GM21447 (cell line): ENCODE data around the gene STK24.
"Not testable (repeated sequence)": the region's sequence is repeated elsewhere in the genome, so short reads cannot be mapped to it uniquely, and the experiment has no call there.

Experiments
- ATAC-seq: cut with Tn5 transposase; IDR thresholded peaks from one replicate; pipeline ENCODE4 v1.9.1; 2021; ENCODE audit not compliant: unreplicated experiment

Gene STK24

DNA sequence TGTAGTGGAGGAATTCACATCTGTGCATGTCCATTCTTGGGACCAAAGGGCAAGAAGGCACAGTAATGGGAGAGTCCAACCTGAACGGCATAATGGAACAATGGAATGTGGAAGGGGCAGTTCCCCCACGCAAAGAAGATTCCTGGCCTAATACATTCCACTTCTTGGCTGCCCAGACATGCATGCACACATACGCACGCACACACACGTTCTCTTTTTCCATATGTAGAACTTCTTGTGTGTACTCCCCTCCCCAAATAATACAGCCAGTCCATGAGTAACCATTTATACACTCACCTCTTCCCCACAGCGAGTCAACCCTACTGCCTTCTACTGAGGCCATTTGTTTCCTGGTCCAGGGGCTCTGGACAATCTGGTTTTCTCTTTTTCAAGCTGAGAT is 6.0 kb upstream of the STK24 start:
- no peak for ATAC-seq

DNA sequence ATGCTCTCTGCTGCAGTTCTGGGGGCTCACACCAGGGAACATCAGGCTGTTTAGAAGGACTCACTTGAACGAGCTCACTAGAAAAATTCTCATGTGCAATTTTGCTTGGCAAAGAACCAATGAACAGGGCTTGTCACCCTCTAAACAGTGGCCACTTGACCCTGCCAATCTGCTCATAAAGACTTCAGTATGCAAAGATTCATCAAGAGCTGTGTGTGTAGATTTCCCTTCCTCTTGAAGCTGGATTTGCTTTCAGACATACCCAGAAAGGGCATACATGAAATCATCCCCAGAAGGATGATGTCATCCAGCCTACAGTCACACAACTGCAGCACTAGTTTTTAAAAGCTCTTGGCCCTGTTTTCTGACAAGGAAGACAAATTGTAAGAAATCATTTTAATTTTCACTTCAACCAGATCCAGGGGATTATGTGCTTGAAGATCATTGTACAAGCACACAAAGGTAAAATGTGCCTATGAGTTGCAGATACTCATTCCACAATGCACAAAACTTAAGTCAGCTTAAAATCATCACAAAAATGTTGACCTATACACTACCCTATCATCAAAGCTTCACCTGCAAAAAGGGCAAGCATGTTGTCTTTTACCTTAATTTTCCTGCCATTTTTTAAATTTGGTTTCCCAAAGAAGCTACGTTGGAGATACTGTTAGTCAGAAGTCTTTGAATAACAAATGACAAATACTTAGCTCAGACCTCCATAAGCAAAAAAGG is 5.2 kb upstream of the STK24 start:
- no peak for ATAC-seq

DNA sequence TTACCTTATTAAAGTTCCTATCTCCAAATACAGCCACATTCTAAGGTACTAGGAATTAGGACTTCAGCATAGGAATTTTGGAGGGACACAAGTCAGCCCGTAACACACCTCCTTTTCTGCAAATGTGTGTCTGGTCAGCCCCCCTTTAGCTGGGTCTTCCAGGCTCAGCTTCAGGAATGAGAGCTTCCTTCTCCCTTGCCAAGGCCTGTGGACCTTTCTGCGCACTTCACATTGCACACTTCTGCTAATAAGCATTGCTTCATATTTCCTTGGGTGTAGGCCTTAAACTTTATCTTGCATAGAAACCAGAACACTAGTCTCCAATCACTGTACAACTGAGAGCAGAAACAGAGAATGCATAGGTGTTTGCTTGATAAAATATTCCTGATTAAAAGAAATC is 4.5 kb upstream of the STK24 start:
- ATAC-seq = no peak

DNA sequence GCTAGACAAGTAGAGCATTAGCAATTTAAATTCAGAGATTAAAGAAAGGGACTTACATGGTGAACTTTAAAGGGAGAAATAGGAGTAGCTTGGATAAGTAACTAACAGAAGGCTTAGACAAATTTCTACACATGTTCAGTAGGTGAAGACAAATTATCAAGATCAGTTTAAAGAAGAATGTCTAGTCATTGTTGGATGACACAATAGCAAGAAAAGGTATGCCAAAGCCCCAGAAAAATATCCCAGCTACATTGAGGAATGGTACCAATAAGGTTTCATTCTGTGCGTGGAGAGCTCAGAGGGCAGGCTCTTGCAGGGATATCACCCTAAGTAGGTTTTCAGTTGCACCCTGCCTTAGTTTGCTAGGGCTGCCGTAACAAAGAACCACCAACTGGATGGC is 3.5 kb upstream of the STK24 start:
- no peak for ATAC-seq

DNA sequence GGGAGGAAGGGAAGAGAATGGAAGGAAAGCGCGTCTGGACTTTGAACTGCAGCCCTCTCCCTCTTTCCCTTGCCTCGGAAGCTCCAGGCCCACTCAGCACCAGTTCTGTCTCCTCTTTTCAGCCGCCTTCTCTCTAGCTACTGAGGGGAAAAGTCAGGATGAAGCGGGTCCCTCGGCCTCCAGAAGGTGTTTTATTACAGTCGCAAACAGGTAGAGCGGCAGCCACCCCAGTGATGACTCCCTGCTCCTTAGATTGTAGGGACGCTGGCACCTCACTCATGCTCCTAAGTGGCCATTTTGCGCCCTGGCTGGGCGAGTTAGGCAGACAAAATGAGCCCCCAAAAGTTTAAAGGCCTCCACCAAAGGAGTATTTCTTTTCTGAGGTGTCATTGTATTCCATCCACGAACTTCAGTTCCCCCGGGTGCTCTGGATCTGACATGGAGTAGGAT is 954 bp upstream of the STK24 start:
- no peak for ATAC-seq

DNA sequence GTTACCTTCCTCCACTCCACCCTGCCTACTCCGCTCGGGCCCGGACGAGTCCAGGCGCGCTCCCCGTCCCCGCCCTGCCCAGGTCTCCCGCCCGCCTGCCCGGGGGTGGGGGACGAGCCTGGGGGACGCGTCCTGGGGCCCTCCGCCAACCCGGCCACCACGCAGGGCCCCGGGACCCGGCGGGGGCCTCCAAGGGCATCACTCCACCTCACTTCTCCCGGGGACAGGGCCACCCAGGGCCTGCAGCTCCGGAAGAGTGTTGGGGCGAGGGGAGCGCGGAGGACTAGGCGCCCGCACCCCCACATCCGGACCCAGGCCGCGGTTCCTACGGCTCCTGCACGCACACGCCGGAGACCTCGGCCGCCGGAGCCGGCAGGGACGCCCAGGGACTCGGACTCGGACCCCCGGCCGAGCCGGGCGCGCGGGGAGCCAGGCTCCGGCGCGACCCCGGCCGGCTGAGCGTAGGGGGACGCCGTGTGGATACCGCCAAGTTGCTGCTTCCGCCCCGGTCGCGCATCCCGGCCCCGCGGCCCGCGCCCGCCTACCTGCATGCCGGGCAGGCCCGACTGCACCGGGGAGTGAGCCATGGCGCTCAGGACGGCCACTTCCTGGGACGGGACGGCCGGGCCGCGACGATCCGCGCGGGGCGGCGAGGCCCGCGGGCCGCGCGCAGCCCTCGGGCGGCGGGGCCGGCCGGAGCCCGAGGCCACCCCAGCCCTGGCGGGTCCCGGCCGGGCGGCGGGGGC is 534 bp downstream of the STK24 start:
- ATAC-seq = peak; percentile 18

DNA sequence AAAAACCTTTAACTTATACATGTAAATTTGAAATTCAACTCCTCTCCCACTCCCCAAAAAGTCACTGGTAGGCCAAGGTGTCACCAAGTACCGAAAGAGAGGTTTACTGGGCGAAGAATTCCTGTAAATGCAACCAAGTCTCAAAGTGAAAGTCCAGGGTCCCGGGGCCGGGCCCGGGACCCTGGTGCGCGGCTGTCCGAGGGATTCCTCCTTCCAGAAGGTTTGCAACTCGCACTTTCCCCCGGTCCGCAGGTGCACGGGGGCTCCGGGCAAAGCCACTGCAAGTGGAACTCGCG is 1.1 kb downstream of the STK24 start:
- no peak for ATAC-seq

DNA sequence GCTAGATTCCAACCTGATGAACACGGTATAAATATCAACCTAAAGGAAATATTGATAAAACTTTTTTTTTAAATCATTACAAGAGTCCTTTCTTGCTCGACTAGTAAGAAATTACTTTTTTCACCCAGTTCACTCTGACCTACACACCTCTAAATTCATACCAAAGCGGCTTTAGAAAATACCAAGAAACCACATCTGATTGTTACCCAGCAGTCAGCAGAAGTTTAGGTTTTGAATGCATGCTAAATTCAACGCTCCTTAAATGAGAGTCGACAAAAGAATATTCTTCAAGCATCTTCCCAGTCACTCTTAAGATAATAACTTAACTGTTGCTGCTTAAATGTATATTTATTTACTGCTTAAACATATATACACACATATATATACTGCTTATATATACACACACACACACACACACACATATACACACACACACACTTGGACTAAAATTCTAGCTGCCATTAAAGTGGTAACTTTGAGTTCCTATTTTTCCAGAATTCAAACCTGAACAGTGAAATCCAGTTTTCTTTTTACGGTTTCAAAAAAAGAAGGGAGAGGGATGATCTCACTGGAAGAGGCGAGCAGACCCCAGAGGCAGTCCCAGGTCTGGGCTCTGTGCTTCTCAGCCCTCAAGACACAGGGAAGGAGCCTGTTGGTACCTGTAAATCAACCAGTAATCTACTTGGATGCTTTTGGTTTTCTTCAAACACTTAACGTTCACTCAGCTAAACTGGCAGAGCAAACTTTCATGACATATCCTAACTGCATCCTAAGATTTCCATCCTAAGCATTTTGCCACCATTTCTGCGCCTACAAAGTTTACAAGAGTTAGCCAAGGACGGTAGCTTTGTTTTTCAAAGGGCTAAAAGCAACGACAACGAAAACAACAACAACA is 1.7 kb downstream of the STK24 start:
- ATAC-seq = no peak

DNA sequence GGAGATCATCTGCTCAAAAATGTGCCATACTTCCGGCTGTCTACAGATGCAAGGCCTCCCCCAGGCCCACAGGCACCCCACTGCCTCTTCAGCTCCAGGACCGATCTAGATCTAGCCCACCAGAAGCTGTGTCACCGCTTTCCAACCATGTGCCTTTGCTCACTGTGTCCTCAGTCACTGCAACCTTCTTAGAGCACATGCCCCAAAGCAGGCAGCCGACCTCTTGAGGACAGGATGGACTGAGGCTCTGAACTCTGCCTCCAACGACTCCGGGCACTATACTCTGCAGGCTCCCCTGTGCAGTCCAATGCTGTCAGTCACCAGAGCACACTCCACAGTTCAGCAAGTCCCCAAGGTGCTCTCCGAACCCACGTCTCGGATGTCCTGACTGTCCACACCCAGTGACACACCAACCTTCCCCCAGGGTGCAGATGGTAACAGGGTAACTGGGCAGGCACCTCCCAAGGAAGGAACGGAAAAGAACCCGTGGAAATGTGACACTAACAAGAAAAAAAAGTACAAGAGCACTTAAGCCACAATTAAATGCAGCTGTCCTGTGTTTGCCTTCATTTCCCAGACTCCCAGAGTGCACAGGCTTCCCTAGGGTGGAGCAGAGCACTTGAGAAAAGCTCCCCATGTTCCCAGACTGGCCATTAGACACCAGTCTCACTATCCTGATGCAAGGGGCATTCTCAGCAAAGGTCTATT is 4.8 kb downstream of the STK24 start:
- ATAC-seq = no peak

DNA sequence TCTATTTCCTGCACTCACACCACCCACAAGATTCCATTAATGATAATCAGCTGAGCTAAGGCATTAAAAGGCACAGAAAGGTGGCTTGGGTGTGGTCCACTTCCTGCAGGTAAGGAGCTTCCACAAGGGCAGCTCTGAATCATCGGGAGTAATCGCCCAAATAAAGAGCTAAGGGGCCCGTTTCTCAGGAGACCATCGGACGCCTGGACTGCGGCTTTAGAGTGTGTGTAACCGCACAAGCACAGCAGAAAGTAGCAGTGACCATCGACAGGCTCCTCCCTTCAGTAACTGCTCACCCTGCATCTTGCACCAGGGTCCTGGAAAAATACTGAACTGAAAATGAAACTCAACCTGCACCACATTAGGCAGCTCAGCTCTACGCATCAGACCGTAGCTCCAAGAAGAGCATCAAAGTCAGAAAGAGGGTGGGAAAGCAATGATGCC is 6.0 kb downstream of the STK24 start:
- peak; percentile 85 for ATAC-seq

DNA sequence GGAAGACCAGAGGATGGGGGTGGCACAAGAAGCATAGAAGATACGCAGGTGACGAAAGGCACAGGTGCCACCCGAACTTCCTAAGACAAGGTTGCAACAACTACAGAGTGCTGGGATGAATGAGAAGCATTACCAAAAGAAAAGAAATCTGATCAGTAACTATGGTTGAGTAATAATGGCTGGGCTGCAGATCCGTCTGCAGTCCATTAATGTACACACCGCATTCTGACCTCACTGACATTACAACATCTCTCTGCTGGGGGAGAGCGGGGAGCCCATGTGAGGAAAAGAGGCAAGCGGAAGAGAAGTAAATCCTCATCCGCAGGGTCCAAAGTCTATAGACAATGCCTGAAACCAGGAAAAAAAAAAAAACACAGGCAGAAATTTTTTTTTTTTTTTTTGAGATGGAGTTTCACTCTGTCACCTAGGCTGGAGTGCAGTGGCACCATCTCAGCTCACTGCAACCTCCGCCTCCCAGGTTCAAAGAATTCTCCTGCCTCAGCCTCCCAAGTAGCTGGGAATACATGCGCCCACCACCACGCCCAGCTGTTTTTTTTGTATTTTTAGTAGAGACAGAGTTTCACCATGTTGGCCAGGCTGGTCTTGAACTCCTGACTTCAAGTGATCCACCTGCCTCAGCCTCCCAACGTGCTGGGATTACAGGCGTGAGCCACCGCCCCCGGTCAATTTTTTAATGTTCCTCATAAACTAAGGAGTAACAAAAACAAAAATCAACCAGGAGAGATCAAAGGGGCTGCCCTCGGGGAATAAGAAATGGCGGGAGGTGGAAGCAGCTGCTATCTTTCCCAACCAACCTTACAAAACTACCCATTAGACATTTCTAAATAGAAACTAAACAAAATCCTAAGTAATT is 7.2 kb downstream of the STK24 start:
- ATAC-seq = not testable (repeated sequence)

DNA sequence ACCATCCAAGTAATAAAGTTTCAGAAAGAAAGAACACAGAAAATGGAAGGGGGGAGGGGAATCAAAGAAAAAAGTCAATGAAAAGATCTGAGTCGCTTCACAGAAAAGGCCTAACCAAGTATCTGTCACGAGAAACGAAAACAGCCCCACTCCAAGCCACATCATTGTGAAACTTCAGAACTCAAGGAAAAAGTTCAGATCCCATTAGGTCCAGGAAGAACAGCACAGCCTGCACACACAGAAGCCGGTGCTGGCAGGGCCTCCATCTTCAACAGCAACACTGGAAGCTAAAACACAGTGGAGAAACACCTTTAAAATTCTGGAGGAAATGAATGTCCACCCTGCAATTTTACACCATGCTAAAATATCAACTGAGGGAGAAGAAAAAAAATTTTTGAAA is 8.0 kb downstream of the STK24 start:
- no peak for ATAC-seq

DNA sequence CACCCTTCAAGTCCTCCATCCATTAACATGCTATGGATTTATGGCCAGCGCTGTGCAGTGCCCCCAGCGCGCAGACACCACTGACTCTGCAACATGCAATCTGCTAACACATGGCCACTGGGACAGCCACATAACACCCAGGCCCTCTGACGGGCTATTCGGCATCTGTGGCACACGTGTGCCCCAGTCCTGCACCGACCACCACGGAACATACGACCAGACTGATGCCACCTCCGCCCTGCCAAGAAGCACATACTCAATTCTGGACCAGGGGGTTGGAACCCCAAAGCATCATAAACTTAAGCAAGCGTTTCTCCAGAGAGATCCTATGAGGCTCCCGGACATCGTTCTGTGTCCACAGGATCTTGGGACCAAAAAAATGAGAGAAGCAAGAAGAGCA is 9.8 kb downstream of the STK24 start:
- ATAC-seq = no peak

DNA sequence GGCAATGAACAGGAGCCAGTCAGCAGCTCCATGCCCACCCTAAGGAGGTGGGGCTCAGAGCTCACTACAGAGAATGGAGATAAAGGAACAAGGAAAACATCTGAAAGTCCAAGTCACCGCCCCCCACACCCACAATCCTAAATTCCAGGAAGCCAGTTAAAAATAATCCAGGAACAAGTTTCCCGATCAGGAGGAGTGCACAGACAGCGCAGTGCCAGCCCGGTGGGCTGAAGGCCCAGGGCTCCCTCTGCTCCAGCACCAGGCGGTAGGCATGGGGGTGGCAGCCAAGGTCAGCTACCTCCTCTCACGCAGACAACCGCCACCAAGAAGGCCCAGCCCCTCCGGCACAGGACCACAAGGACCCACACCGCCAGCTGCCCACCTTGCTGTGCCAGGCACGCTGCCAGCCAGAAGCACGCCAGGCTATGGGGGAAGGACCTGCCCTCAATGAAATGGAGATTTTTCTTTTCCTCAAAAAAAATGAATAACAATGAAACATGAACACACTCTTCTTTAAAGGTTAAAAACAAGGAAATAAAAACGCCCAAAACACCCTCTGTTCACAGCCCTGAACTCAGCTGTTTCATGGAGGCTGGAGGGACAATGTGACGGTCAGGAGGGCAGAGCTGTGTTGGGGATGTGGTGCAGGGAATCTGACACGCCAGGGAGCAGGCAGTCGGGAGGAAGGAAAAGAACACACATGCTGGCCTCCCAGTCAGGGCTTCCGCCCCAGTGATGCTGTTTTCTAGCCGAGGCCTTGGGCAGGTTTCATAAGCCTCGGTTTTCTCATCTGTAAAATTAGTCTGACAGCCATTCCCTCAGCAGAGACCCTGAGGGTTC is 11.0 kb downstream of the STK24 start:
- no peak for ATAC-seq

DNA sequence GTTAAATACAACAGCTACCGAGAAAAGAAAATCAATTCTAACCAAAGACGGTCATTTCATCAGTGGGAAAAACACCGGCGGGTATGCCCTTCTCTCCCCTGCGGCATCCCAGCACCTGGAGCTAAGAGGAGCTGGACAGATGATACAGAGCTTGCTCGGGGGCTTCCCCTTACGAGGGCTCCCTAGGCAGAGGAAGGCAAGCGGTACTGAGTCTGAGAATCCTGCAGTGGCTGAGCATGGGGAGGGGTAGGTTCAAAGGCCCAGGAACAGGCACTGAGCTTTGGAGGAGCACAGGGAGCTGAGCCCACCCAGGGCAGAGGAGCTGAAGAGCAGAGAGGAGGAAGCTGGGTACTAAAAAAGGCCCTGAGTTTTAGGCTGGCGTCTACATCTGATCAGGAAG is 12.7 kb downstream of the STK24 start:
- no peak for ATAC-seq

DNA sequence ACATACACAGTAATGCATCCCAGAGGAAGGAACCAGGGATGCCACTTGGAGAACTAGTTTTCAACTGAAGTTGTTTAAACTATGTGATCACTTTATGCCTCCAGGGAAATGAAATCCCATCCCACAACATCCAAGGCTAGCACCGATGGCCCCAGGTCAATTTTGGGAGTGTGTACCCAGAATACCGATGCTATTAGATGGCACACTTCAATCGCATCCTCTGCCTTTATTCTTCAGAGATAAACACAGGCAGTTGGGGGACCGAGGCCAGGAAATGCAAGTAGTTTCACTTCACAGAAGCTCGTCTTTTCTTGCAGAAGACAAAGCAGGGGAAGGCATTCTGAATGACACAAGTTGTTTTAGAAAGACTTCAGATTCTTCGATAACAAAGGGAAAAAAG is 13.8 kb downstream of the STK24 start:
- ATAC-seq = no peak

DNA sequence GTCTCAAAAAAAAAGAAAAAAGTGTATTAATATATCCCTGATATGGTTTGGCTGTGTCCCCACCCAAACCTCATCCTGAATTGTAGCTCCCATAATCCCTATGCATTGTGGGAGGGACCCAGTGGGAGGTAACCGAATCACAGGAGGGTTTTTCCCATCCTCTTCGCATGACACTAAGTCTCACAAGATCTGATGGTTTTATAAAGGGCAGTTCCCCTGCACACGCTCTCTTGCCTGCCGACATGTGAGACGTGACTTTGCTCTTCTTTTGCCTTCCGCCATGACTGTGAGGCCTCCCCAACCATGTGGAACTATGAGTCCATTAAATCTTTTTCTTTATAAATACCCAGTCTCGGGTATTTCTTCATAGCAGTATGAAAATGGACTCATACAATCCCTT is 17.7 kb downstream of the STK24 start:
- ATAC-seq = no peak

DNA sequence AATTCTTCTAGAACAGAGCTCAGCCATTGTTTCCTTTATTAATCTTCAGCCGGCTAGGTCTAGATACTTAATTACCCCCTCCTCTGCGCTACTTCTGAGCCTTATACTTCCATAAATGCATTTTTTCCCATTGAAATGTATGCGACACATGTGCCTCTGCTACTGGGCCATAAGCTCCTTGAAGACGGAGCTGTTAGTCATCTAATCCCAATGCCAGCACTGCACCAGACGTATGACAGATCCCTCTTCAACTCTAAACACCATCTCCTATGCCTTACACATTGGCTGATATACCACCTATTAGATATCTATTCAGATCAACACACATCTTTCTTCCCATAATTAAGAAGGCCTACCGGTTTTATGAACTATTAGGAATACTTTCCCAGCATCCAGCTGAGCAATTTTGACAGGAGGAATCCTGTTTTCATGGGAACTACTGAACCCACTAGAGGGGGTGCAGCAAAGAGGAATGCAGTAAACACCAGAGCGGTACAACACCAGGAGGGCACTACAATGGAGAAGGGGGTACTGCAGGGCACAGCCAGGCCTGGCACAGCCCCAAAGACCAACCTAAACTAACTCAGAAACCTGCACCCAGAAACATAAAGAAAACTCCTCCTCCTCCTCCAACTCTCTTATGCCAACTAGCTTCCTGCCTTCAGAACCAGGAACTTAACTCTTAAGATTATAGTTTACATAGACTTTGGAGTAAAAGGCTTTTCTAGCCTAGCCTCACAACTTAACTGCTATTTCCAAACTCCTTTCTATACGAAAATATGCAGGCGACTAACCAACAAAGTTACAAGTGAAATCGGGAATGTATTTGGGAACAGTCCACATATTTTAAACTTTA is 18.7 kb downstream of the STK24 start:
- ATAC-seq = no peak
